ENCODE results near the gene ATP2A2. TPM values are rescaled to one million over a fixed set of nuclear protein-coding genes. Genes with fewer than 3 reads are reported as not detected.

ATP2A2 gene
- polyA plus RNA-seq, 1 donor: 174 TPM

DNA sequence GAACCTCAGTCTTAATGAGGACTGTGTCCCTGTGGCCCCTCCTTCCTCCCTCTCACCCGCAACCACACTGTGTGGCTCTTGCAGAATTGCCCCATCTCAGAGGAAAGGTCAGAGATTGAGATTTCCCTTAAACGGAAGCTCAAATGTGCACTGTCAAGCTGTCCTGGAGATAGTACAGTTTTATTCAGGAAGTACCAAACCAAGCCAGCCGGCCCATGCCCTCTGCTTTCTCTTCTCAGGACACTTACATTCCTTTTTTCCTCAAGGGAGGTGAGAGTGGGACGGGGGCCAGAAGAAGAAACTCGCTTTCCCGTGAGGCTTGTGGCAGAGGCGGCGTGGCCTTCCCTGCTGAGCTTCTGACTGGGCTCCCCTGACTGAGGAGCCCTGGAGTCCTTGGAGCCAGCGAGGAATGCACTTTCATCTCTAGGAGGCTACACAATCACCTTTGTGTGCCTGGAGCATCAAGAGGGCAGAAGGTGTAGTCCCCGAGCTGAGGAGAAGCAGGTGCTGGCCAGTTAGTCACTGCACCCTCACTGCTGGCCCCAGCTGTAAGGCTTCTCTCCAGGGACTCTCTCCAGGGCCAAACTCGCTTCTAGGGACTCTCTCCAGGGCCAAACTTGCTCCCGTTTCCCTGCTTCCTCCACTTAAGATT is 24.1 kb upstream of the ATP2A2 start:
- DNase-seq: no peak

DNA sequence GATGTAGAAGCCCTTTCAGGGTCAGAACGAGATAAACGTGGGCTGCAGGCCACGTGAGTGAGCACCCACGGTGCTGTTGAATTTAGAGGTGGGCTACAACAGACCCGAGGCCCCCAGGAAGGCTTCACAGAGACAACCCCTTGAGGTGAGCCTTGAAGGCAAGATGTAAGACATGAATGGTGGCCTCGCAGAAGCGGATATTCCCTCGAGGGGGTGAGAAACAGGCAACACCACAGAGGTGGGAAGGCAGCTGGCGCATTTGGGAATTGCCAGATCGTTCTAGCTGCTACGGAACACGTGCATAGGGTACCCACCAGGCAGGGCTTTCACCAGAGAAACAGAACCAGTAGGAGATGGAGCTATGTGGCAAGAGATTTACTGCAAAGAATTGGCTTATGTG is 22.6 kb upstream of the ATP2A2 start:
- DNase-seq: no peak

DNA sequence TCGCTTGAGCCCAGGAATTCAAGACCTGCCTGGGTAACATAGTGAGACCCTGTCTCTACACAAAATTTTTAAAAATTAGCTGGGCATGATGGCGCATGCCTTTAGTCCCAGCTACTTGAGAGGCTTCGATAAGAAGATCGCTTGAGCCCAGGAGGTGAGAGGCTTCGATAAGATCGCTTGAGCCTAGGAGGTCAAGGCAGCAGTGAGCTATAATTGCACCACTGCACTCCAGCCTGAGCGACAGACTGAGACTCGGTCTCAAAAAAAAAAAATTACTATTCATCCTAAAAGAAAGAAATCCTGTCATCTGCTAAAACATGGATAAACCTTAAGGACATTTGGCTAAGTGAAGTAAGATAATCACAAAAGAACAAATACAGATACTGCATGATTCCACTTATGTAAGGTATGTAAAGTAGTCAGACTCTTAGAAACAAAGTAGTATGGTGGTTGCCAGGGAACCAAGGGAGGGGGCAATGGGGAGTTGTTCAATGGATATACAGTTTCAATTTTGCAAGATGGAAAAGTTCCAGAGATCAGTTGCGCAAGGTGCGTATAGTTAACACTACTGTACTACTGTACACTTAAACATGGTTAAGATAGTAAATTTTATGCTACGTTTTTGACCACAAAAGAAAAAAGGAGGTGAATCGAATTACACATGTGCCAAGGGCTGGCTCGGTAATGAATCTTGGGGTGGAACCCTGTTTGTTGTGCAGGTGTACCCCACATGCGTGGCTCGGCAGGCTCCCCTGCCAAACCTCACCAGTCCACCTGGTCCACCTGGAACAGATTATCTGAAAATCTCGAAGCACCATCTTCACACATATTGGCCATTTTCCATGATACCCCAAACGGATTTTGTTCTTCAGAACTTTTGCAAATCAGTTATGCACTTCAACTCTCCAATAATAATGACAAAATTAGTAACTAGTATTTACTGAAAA is 18.3 kb upstream of the ATP2A2 start:
- no peak for DNase-seq

DNA sequence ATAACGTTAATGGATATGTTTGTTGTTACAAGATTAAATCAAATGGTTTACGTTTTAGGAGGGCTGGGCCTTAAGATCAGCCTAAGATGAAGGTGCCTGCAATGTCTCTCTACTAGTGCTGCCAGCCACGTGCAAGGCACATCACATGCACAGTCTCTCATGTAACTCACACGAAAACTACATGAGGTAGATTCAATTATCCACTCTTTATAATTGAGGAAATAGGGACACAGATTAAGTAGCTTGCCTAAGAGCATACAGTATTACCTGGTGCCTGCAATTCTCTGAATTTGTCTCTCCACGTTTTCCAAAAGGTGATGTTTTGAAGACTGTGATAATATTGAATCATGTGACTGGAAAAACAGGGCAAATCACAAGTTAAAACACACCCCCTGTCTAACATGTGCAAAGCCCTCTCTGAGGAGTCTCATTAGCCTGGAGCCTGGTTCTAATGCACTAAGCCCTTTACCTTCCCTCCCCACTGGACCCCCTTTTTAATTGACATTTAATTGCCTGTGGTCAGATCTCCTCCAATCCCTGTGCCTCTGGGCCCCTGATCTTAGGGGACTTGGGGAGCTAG is 14.6 kb upstream of the ATP2A2 start:
- DNase-seq: no peak

DNA sequence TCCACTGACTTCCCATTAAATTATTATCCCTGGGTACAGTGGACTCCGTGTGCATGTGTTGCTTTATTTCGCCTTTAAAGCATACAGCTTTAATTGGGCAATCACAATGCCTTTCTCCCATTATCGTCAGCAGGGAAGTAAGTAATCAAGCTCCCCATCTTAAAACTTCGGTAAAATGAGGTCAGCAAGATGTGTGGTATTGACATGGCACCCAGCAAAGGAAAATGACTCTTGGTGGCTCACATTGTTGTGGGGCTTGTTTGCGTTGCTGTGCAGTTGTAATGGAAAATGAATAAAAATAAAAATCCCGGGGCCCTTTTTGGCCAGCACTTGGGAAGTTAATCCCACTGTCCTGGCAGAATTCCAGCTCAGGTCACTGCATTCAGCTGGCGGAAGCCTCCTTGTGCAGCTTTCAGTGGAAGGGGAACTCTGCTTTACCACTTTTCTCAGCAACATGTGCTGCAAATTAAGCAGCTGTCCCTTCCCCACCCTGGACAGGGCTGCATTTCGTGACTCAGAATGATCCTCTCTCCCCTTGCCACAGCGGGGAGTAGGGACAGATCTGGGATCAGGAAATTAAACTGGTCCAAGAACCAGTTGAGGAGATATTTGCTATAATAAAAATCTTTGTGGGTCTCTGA is 13.9 kb upstream of the ATP2A2 start:
- no peak for DNase-seq

DNA sequence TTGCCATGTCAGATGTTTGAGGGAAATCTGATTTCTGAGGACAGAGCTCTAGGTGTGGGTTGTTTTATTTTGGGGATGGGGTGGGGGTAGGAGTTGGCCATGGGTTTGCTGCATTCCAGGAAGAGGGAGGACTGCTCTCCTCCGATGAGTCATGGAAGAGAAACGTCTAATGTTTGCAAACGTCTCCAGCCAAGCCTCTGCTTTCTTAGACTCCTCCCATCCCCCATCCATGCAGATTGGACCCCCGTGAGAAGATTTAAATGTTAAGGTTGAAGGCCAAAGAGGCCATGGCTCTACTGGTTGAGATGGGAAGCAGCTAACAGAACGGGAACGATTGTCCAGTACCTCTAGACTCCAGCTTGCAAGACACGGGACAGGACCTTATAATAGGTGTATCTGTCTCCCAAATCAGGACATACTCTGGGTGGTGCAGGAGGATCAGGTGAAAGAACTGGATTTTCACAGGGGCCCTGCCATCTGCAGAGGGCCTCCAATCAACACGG is 11.4 kb upstream of the ATP2A2 start:
- no peak for DNase-seq

DNA sequence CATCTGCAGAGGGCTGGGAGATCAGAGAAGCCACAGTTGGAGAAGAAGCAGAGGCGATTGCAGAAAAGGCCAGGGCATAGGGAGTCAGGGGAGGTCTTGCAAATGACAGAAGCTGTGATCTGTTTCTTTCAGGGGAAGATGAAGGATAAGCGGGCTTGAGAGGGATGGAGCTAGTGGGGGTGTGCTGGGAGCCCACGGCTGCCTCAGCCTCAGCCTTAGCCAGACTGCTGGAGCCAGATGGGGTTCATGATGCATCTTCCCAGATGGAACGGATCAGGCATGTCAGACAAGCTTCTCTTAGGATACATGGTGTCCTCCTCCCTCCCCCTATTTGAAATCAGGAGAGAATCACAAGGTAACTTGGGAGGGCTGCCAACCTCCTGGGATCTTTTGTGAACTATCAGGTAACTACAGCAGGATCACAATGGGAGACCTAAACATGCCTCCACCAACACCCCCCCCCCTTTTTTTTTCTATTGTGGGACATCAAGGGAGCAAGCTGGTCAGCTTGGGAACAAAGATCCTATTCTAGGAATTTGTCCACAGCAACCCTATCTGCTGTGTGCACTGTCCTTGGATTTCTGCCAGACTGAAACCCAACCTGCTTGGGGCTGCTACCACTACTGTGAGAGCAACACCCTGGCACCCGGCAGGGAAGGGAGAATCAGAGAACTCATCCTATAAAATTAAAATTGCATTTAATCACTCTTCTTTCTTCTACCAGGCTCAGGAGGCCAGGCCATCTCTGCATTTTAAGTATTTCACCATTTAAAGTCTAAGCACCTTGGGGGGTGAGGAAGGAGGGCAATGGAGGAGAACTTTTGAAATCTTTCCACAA is 10.7 kb upstream of the ATP2A2 start:
- no peak for DNase-seq

DNA sequence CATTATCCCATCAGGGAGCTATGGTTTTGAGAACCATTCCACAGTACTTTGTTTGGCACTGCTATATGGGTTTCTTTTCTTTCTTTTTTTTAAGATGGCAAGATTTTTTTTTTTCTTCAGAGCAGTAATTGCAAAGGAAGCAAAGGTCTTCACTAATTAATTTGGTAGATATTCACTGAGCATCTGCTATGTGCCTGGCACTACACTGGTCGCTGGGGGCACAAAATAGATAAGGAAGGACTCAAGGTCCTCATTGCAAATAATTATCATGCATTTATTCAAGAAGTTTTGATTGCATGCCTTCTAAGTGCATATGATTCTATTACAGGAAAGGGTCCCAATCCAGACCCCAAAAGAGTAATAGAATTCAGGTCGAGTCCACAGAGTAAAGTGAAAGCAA is 10.0 kb upstream of the ATP2A2 start:
- DNase-seq: no peak

DNA sequence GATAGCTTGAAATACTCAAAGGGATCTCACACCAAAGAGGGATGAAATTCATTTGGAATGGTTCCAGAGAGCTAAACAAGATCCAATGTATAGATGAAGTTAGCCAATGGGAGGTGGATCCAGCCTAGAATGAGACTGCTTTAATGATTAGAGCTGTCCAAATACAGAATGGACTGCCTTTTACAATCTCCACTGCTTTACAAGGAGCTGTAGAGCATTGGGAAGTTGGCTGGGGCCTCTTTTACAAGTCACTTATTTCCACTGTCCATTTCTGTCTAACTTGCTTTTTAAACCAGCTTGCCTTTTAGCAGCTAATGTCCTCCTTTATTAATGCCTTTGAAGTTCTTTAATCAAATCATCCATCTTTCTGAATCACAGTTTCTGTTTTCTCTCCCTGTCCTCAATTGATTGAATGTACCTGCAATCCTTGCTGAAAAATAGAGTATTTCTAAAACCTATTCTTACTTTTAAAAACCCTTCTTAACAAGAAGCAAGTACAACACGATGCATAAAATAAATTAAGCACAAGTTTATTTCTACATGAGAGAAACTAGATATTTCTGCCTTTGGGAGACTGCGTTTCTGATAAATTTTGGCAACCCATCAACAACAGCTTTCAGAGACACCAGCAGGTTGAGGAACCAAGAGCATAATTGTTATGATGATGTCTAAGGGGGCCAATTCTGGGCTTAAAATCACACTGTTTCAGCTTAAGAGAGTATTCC is 3.4 kb upstream of the ATP2A2 start:
- no peak for DNase-seq

DNA sequence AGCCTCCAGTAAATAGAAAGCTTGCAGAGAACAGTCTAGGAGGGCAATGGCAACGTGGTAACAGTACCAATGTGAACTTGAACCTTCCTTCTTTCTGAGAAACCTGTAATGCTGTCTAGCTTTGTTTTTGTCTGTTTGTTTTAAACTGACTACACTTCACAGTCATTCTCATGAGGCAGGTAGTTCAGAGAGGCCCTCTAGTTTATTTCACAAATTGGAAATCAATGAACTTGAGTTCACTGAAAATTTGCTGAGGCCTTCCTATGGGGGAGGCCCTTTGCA is 2.9 kb upstream of the ATP2A2 start:
- no peak for DNase-seq

DNA sequence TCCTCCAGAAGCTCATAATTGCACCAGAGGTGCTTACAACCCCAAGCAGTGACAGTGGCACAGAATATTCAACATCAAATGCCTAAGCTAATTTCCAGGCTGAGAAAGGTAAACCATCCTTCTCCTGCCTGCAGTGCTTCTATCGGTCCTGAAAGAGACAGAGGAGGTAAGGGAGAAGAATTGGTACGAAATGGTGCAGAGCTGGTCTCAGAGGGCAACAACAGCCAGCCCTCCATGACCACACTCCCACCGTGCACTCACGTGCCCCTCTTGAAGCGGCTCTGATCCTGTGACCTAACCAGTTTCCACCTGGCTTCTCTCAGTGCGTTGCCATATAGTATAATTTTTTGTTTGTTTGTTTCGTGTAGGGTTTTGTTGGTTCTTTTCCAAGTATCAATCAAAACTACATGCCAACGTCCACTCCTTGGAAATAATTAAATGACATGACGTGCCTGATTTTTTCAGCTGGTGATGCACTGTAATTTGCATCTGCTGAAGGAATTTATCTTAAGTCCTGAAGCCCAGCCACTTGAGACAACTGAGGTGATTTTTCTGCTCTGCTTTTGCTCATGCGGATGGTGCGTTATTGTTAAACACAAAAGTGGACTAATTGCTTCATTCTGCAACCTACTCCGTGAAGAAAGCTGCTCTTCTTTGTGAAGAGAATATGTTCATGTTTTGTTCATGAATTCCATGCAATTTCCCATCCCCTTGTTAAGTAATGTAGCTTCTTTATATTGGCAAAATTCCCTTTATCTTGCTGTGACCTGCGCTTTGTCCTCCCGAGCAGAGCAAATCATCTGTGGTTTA is 1.3 kb upstream of the ATP2A2 start:
- no peak for DNase-seq

DNA sequence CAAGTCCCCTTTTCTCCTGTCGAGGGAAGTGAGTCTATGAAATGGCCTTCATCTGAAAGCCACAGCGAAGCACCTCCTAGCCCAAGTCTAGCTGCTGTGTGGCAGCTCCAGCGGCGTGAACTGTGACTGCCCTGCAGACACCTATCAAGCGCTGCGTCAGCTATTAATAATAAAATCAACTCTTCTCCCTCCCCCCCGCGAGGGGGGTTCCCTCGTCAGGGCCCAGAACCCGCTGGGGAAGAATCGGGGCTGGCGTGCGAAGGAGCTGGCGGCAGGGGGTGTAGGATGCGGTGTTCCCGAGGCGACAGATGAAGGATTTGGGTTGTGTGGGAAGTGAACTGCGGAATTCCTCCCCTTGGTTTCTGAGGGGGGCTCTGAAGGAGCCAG is 662 bp upstream of the ATP2A2 start:
- DNase-seq: no peak

DNA sequence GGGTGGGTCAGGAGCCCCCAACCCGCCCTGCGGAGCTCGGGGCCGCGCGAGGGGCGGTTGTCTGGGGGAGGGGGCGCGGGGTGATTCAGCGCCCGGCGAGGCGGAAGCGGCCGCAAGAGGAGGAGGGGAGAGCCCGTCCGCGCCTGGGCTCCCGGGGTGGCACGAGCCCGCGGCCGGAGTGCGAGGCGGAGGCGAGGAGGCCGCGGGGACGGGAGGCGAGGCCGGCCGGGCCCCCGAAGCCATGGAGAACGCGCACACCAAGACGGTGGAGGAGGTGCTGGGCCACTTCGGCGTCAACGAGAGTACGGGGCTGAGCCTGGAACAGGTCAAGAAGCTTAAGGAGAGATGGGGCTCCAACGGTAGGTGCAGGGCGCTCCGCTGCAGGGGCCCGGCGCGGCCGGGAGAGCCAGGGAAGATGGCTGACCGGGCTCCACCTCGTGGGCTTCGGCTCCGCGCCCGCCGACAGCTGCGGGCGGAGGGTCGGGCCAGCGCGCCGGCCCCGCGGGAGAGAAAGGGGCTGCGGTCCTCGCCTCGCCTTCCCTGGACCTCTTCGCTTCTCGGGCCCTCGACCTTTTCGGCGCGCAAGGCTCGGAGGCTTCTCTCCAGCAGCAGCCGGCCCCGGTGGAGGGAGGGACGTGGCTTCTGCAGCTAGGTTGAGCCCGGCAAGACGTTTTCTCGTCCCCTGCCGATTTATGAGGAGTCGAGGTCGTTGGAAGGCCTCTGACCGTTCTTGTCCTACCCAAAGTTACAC is 677 bp downstream of the ATP2A2 start:
- no peak for DNase-seq

DNA sequence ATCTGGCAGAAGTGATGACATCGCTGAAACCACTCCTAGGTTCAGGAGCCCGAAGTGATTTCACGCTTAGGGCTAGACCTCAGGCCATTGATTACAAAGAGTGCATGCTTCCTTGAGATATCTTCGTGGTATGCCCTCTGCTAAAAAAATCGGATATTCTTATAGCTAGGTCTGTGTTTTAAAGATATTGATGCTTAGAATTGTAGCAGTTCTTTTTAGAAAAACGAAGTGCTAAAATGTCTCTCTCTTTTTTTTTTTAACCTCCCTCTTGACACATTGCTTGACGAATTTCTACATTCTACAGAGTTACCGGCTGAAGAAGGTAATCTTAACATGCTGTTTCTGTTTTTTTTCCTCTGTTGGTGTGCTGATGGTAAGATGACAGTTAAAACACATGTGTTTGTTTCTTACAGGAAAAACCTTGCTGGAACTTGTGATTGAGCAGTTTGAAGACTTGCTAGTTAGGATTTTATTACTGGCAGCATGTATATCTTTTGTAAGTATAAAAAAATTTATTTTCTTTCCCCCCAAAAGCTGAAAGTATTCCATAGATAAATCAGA is 1.3 kb downstream of the ATP2A2 start:
- DNase-seq: no peak

DNA sequence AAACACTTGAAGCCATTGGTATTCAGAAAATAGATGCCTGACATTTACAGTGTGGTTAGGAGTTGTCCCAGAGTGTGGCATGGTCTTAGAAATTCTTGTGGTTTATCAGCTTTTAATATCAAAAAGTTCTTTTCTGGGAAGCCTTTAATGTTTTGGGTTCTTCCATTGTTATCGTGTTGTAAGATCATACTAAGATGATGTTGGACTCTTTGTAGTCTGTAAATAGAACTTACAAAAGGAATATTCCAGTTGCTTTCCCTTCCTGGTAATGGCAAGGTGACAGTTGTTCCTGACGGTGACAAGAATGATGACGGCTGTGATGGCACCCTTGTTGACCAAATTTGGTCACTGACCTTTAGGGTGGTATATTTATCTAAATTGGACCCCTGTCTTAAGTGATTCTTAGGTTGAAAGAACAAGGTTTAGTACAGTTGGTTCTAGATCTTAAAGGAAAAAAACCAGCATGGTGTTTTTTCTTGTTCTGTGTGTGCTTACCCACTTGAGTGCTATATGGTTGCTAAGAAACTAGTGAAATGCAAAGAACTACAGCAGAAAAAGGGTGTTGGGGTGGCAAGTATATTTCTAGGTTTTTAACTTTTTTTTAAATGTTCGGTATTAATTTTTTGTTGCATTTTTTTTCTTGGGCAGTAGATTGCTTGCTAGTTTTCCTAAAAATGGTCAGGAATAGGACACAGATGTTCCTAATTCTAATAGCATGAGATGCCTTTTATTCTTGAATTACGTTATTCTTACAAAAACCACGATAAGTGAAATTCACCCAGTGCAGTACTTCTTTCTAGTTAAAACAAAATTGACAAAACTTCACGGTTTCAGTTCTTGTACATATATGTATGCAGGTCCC is 2.1 kb downstream of the ATP2A2 start:
- no peak for DNase-seq

DNA sequence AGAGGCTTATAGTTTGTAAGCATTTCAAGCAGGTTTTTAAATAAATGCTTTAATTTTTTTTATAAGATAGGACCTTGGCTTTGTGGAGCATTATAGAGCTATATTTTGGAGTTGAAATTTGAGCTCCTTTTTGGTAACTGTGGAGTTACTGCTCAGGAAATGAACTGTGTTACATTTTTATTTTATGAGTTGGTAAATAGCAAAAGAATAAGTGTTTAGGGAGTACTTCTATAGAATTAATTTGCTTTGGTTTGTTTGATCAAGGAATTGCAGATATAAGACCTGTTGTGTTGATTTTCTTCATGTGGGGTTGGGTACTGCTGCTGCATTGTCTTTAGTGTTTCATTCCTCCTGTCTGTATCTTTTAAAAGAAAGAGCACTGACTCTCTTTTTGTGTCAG is 3.5 kb downstream of the ATP2A2 start:
- DNase-seq: no peak

DNA sequence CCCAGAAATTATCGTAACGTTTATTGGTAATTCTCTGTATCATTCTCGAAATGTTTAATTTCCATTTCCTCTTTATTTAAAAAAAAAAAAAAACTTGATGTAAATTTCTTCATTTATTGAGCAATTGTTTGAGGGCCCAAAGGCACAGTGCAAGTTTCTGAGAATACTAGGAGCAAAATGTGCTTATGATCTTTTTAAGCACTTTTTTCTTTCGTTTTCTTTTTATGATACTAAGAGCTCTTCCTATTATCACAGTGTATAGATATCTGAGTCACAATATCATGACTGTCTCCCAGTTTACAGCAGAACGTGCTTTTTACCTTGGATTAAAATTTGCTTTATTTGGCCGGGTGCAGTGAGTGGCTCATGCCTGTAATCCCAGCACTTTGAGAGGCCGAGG is 5.6 kb downstream of the ATP2A2 start:
- no peak for DNase-seq

DNA sequence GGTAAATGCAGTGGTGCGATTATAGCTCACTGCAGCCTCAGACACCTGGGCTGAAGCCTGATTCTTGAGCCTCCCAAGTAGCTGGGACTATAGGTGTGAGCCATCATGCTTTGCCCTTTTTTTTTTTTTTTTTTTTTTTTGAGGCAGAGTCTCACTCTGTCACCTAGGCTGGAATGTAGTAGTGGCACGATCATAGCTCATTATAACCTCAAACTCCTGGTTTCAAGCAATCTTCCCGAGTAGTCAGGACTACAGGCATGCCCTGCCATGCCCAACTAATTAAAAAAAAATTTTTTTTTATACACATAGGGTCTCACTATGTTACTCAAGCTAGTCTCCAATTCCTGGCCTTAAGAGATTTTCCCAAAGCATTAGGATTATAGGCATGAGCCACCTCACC is 6.9 kb downstream of the ATP2A2 start:
- no peak for DNase-seq
